ENCODE data around the gene SCIN.

Gene SCIN

GRCh38 chr7:12648704-12649261, 78.3 kb downstream of the SCIN start:
- Histone ChIP-seq H4K20me1 (ENCODE audit: insufficient read depth, low read length) (no peaks in the 10 kb centered on the region), H3K4me1 (ENCODE audit: insufficient read depth, low read length) (no peaks in the 10 kb centered on the region), H3K4me3 (ENCODE audit: low read depth in 1 of 2, low read length in 2 of 2) (no peak overlapping the region), H3K9me3 (ENCODE audit: insufficient read depth, low read length, severe bottlenecking) (no peaks in the 10 kb centered on the region), H3K36me3 (ENCODE audit: insufficient read depth, low read length) (no peaks in the 10 kb centered on the region), H3K9ac (ENCODE audit: low read depth, low read length) (no peak overlapping the region), H2AFZ (ENCODE audit: low read depth, low read length) (no peak overlapping the region), H3K27me3 (ENCODE audit: insufficient read depth, low read length, poor library complexity) (no peaks in the 10 kb centered on the region), H3K79me2 (ENCODE audit: insufficient read depth, low read length) (no peaks in the 10 kb centered on the region), H3K4me2 (ENCODE audit: insufficient read depth, low read length) (no peak overlapping the region), H3K27ac (ENCODE audit: low read length) (no peak overlapping the region)
- DNase-seq (no peak), ATAC-seq (ENCODE audit: insufficient read depth, low read depth) (no peak)
- TF ChIP-seq EZH2 (IDR thresholded peaks at IDR 0.05; ENCODE audit: borderline replicate concordance, low read depth, low read length, severe bottlenecking): no peak
- no peak for TF ChIP-seq CTCF (IDR thresholded peaks at IDR 0.05; ENCODE audit: borderline replicate concordance, extremely low read depth, low read length, poor library complexity, severe bottlenecking)

- H3K36me3 ChIP-seq (ENCODE audit: insufficient read depth, low read length): no peaks in the 10 kb centered on the region
- no peaks in the 10 kb centered on the region for H3K4me1 ChIP-seq (ENCODE audit: insufficient read depth, low read length)
- no peak overlapping the region for H3K4me2 ChIP-seq (ENCODE audit: insufficient read depth, low read length)
- no peaks in the 10 kb centered on the region for H4K20me1 ChIP-seq (ENCODE audit: insufficient read depth, low read length)
- no peak overlapping the region for H3K27ac ChIP-seq (ENCODE audit: low read length)
- H3K9me3 ChIP-seq (ENCODE audit: insufficient read depth, low read length, severe bottlenecking): no peaks in the 10 kb centered on the region
- ATAC-seq (ENCODE audit: insufficient read depth, low read depth): no peak
- H2AFZ ChIP-seq (ENCODE audit: low read depth, low read length): no peak overlapping the region
- no peaks in the 10 kb centered on the region for H3K27me3 ChIP-seq (ENCODE audit: insufficient read depth, low read length, poor library complexity)
- H3K4me3 ChIP-seq (ENCODE audit: low read depth in 1 of 2, low read length in 2 of 2): no peak overlapping the region
- H3K79me2 ChIP-seq (ENCODE audit: insufficient read depth, low read length): no peaks in the 10 kb centered on the region
- H3K9ac ChIP-seq (ENCODE audit: low read depth, low read length): no peak overlapping the region
- TF ChIP-seq CTCF (IDR thresholded peaks at IDR 0.05; ENCODE audit: borderline replicate concordance, extremely low read depth, low read length, poor library complexity, severe bottlenecking) (no peak), EZH2 (IDR thresholded peaks at IDR 0.05; ENCODE audit: borderline replicate concordance, low read depth, low read length, severe bottlenecking) (no peak)
- DNase-seq: no peak
Measured at GRCh38 chr7:12649348-12649747, 78.8 kb downstream of the SCIN start.

- Histone ChIP-seq H3K27me3 (ENCODE audit: insufficient read depth, low read length, poor library complexity) (no peaks in the 10 kb centered on the region), H3K4me1 (ENCODE audit: insufficient read depth, low read length) (no peaks in the 10 kb centered on the region), H3K36me3 (ENCODE audit: insufficient read depth, low read length) (no peaks in the 10 kb centered on the region), H3K4me3 (ENCODE audit: low read depth in 1 of 2, low read length in 2 of 2) (no peak overlapping the region), H4K20me1 (ENCODE audit: insufficient read depth, low read length) (no peaks in the 10 kb centered on the region), H2AFZ (ENCODE audit: low read depth, low read length) (no peak overlapping the region), H3K79me2 (ENCODE audit: insufficient read depth, low read length) (no peaks in the 10 kb centered on the region), H3K4me2 (ENCODE audit: insufficient read depth, low read length) (no peak overlapping the region), H3K9ac (ENCODE audit: low read depth, low read length) (no peak overlapping the region), H3K9me3 (ENCODE audit: insufficient read depth, low read length, severe bottlenecking) (no peaks in the 10 kb centered on the region), H3K27ac (ENCODE audit: low read length) (no peak overlapping the region)
- ATAC-seq (ENCODE audit: insufficient read depth, low read depth): no peak
- DNase-seq: no peak
- TF ChIP-seq CTCF (IDR thresholded peaks at IDR 0.05; ENCODE audit: borderline replicate concordance, extremely low read depth, low read length, poor library complexity, severe bottlenecking) (no peak), EZH2 (IDR thresholded peaks at IDR 0.05; ENCODE audit: borderline replicate concordance, low read depth, low read length, severe bottlenecking) (no peak)
Measured at GRCh38 chr7:12650080-12650479, 79.6 kb downstream of the SCIN start.

GRCh38 chr7:12653110-12653509, 82.6 kb downstream of the SCIN start:
- no peaks in the 10 kb centered on the region for H3K9me3 ChIP-seq (ENCODE audit: insufficient read depth, low read length, severe bottlenecking)
- H3K9ac ChIP-seq (ENCODE audit: low read depth, low read length): no peak overlapping the region
- H3K4me1 ChIP-seq (ENCODE audit: insufficient read depth, low read length): no peaks in the 10 kb centered on the region
- no peak overlapping the region for H2AFZ ChIP-seq (ENCODE audit: low read depth, low read length)
- TF ChIP-seq CTCF (IDR thresholded peaks at IDR 0.05; ENCODE audit: borderline replicate concordance, extremely low read depth, low read length, poor library complexity, severe bottlenecking) (no peak), EZH2 (IDR thresholded peaks at IDR 0.05; ENCODE audit: borderline replicate concordance, low read depth, low read length, severe bottlenecking) (no peak)
- no peaks in the 10 kb centered on the region for H4K20me1 ChIP-seq (ENCODE audit: insufficient read depth, low read length)
- DNase-seq: no peak
- no peaks in the 10 kb centered on the region for H3K36me3 ChIP-seq (ENCODE audit: insufficient read depth, low read length)
- H3K4me2 ChIP-seq (ENCODE audit: insufficient read depth, low read length): no peak overlapping the region
- H3K27ac ChIP-seq (ENCODE audit: low read length): no peak overlapping the region
- H3K27me3 ChIP-seq (ENCODE audit: insufficient read depth, low read length, poor library complexity): no peaks in the 10 kb centered on the region
- no peak overlapping the region for H3K4me3 ChIP-seq (ENCODE audit: low read depth in 1 of 2, low read length in 2 of 2)
- ATAC-seq (ENCODE audit: insufficient read depth, low read depth): no peak
- no peaks in the 10 kb centered on the region for H3K79me2 ChIP-seq (ENCODE audit: insufficient read depth, low read length)

All from DND-41 (cell line).